MM.1S (cell line): ENCODE data around the gene NPSR1.
"Not testable (repeated sequence)": the region's sequence is repeated elsewhere in the genome, so short reads cannot be mapped to it uniquely, and the experiment has no call there.

Source experiments
- DNase-seq: peaks from one replicate; pipeline ENCODE4 v3.0.0-alpha.2; 2015
- H2AFZ ChIP-seq: fragments of 300-600 bp; sonication (generic); 2 replicates; pipeline ENCODE4 v1.6.0; 2016; ENCODE audit warnings: antibody characterized with exemption, low read length
- H3F3A ChIP-seq: fragments of 300-600 bp; sonication (generic); 2 replicates; pipeline ENCODE4 v1.6.1; 2016; ENCODE audit warnings: mild to moderate bottlenecking, antibody characterized with exemption, low read length, moderate library complexity, mixed read lengths; ENCODE audit not compliant: insufficient read depth
- H3K27ac ChIP-seq: fragments of 300-600 bp; sonication (generic); 2 replicates; pipeline ENCODE4 v1.5.1; 2016; ENCODE audit warnings: mild to moderate bottlenecking, low read length
- H3K27me3 ChIP-seq: fragments of 300-600 bp; sonication (generic); replicated peaks from 2 replicates; pipeline ENCODE4 v1.6.0; 2016; ENCODE audit warnings: low read length; ENCODE audit not compliant: insufficient read depth
- H3K36me3 ChIP-seq: fragments of 300-600 bp; sonication (generic); replicated peaks from 2 replicates; pipeline ENCODE4 v1.6.1; 2016; ENCODE audit warnings: mild to moderate bottlenecking, low read length, mixed read lengths; ENCODE audit not compliant: insufficient read depth
- H3K4me1 ChIP-seq: fragments of 300-600 bp; sonication (generic); 2 replicates; pipeline ENCODE4 v1.6.1; 2016; ENCODE audit warnings: low read length, mixed read lengths
- H3K4me2 ChIP-seq: fragments of 300-600 bp; sonication (generic); 2 replicates; pipeline ENCODE4 v1.6.0; 2016; ENCODE audit warnings: low read depth, low read length
- H3K4me3 ChIP-seq: fragments of 300-600 bp; sonication (generic); 2 replicates; pipeline ENCODE4 v1.5.1; 2016; ENCODE audit warnings: low read length, mixed read lengths
- H3K79me2 ChIP-seq: fragments of 300-600 bp; sonication (generic); 2 replicates; pipeline ENCODE4 v1.6.1; 2016; ENCODE audit warnings: mixed run types, low read length, mixed read lengths
- H3K9ac ChIP-seq: fragments of 300-600 bp; sonication (generic); 2 replicates; pipeline ENCODE4 v1.6.1; 2016; ENCODE audit warnings: low read length, mixed read lengths
- H3K9me2 ChIP-seq: fragments of 300-600 bp; sonication (generic); replicated peaks from 2 replicates; pipeline ENCODE4 v1.6.1; 2016; ENCODE audit warnings: mild to moderate bottlenecking, low read length, mixed read lengths; ENCODE audit not compliant: insufficient read depth
- H3K9me3 ChIP-seq: fragments of 300-600 bp; sonication (generic); replicated peaks from 2 replicates; pipeline ENCODE4 v1.6.1; 2016; ENCODE audit warnings: mild to moderate bottlenecking, low read length, mixed read lengths; ENCODE audit not compliant: insufficient read depth
- H4K20me1 ChIP-seq: fragments of 300-600 bp; sonication (generic); 2 replicates; pipeline ENCODE4 v1.6.1; 2016; ENCODE audit warnings: mild to moderate bottlenecking, low read length, moderate library complexity, mixed read lengths; ENCODE audit not compliant: insufficient read depth
- EZH2 ChIP-seq: fragments of 300-600 bp; sonication (generic); optimal IDR thresholded peaks from 2 replicates; pipeline ENCODE3; 2017; ENCODE audit warnings: low read depth, mild to moderate bottlenecking, antibody characterized with exemption, low read length, mixed read lengths
- EZH2phosphoT487 ChIP-seq: fragments of 300-600 bp; sonication (generic); IDR thresholded peaks from 2 replicates; pipeline ENCODE4 v1.6.1; 2018; ENCODE audit warnings: antibody characterized with exemption, low read length
- TF ChIP-seq, protein P1 (sequence below): fragments of 300-600 bp; sonication (generic); IDR thresholded peaks from 2 replicates; pipeline ENCODE4 v1.5.1; 2016; ENCODE audit warnings: antibody characterized with exemption, low read length, mixed read lengths

NPSR1 gene

DNA sequence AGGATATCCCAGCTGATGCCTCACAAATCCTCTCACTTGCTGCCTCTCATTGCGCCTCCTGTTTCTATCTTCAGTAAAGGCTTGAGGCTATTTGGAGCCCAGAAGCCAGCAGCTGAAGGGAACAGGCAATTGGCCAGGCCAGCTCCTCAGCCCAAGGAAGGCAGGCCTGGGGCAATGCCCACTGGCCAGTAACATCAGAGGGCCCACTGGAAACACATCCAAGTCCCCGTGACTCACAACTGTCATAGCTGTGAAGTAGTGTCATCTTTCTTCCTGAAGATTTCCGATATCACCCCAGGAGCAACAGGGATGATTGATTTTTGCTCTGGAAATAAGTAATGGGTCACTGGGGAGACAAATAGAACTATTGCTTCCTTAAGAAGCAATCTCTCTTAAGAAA lies 209.3 kb downstream of the NPSR1 start:
- H3K9me2 ChIP-seq, H3K4me3 ChIP-seq, H3K4me1 ChIP-seq, DNase-seq, H3K9me3 ChIP-seq, H4K20me1 ChIP-seq, H3K27ac ChIP-seq, H3K27me3 ChIP-seq, H2AFZ ChIP-seq, H3K4me2 ChIP-seq, H3K36me3 ChIP-seq, H3F3A ChIP-seq, H3K9ac ChIP-seq, H3K79me2 ChIP-seq: not testable (repeated sequence)

DNA sequence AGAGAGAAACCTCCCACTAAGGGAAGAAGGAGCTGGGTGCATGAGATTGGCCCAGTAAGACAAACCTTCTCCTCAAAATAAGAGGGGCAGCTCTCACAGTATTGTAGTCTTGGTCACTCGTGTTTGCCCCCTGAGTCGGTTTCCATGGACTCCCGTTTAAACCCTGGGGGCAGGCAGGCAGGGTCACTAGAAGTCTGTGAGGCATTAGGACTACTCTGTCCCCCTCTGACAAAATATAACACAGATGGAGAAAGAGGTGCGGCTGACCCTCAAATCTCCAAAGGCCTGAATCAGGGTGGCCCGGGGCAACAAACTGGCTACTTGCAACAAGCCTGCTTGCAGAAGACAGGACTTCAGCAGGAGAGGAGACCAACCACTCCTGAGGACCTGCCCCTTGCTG lies 210.6 kb downstream of the NPSR1 start:
- H3K9ac ChIP-seq, H3K9me2 ChIP-seq, H3K36me3 ChIP-seq, H3K4me3 ChIP-seq, H3K27ac ChIP-seq, H2AFZ ChIP-seq, H3K9me3 ChIP-seq, H4K20me1 ChIP-seq, H3F3A ChIP-seq, DNase-seq, H3K79me2 ChIP-seq, H3K27me3 ChIP-seq, H3K4me2 ChIP-seq, H3K4me1 ChIP-seq: not testable (repeated sequence)

DNA sequence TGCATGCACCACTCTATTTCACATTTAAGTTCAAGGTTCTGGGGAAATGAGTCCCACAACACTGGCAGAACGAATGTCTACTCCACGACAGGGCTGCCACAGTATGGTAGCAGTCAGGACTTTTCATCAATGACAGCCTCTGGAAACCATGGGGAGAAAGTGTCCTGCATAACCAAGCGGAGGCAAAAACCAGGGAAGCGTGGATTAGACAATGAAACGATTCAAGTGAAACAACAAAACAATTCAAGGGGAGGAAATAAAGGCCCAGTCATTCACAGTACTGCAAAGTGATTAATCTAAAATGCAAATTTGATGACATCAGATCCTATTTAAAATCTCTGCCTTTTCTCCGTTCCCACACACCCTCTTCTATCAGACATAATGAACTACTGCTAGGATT lies 211.0 kb downstream of the NPSR1 start:
- Histone ChIP-seq H4K20me1 (no peaks in the 10 kb centered on the region), H3K36me3 (no peaks in the 10 kb centered on the region), H3K4me2 (no peak overlapping the region), H3F3A (no peaks in the 10 kb centered on the region), H3K4me1 (no peaks in the 10 kb centered on the region), H3K79me2 (no peaks in the 10 kb centered on the region), H3K27ac (no peak overlapping the region), H3K9me3 (no peaks in the 10 kb centered on the region), H2AFZ (no peak overlapping the region), H3K4me3 (no peak overlapping the region), H3K9me2 (no peaks in the 10 kb centered on the region), H3K9ac (no peak overlapping the region), H3K27me3 (no peaks in the 10 kb centered on the region)
- TF ChIP-seq EZH2: no peak
- TF ChIP-seq EZH2phosphoT487: no peak
- TF ChIP-seq, protein P1, sequence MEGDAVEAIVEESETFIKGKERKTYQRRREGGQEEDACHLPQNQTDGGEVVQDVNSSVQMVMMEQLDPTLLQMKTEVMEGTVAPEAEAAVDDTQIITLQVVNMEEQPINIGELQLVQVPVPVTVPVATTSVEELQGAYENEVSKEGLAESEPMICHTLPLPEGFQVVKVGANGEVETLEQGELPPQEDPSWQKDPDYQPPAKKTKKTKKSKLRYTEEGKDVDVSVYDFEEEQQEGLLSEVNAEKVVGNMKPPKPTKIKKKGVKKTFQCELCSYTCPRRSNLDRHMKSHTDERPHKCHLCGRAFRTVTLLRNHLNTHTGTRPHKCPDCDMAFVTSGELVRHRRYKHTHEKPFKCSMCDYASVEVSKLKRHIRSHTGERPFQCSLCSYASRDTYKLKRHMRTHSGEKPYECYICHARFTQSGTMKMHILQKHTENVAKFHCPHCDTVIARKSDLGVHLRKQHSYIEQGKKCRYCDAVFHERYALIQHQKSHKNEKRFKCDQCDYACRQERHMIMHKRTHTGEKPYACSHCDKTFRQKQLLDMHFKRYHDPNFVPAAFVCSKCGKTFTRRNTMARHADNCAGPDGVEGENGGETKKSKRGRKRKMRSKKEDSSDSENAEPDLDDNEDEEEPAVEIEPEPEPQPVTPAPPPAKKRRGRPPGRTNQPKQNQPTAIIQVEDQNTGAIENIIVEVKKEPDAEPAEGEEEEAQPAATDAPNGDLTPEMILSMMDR: no peak
- DNase-seq: no peak

DNA sequence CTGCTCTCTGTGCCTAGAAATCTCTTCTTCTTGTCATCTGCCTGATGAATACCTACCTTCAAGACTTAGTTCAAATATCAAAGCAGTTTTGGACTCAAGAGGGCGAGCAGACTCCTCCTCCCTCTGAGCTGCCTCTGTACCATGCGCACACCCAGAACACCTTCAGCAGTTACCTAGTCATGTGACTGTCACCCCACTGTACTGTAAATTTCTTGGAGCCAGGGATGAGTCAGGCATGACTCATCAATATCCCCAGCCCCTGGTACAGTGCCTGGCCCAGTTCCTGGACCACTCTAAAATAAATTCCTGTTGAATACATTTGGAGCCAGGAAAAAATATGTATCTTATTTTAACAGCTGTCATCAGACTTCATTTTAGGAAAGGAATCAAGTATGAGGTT lies 212.0 kb downstream of the NPSR1 start:
- H3F3A ChIP-seq, H3K27ac ChIP-seq, H3K9ac ChIP-seq, DNase-seq, H3K27me3 ChIP-seq, H3K4me2 ChIP-seq, H3K4me1 ChIP-seq, H2AFZ ChIP-seq, H3K4me3 ChIP-seq, H3K9me2 ChIP-seq, H3K36me3 ChIP-seq, H3K79me2 ChIP-seq, H4K20me1 ChIP-seq, H3K9me3 ChIP-seq: not testable (repeated sequence)

DNA sequence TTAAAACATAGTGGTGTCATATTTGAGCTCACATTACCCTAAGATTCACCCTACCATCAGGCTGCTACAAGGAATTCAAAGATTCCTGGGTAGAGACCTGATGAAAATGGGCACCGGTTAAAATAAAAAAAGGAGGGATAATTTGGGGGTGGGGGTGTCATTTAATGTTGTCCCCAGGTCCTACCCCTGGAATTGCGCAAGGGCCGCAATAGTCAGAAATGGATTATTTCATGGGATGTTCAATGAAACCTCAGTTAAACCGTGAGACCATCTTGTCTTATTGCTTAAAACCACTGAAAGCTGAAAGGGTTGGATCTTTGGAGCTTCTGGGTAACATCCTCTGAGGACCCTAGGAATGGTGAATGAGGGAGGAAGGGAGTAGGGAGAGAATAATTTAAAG lies 216.3 kb downstream of the NPSR1 start:
- not testable (repeated sequence) for DNase-seq, H3K9ac ChIP-seq, H2AFZ ChIP-seq, H3K27ac ChIP-seq, H3K9me3 ChIP-seq, H3K36me3 ChIP-seq, H3K27me3 ChIP-seq, H3K4me1 ChIP-seq, H3K4me2 ChIP-seq, H4K20me1 ChIP-seq, H3K9me2 ChIP-seq, H3K79me2 ChIP-seq, H3F3A ChIP-seq, H3K4me3 ChIP-seq
